ELR (cell line): ENCODE results near the gene GLT1D1.

ENCODE experiments used
- DNase-seq: peaks from one replicate; pipeline ENCODE4 v3.0.0-alpha.2; 2015; ENCODE audit warnings: low read depth

Gene GLT1D1

GRCh38 chr12:129005829-129006228 is 152.6 kb downstream of the GLT1D1 start:
- no peak for DNase-seq

- DNase-seq: no peak
Measured at GRCh38 chr12:129009833-129010622, 156.8 kb downstream of the GLT1D1 start.

- DNase-seq: no peak
Measured at GRCh38 chr12:129016159-129016558, 162.9 kb downstream of the GLT1D1 start.

- DNase-seq: no peak
Measured at GRCh38 chr12:129025055-129025454, 171.8 kb downstream of the GLT1D1 start.

GRCh38 chr12:129028844-129029243 is 175.6 kb downstream of the GLT1D1 start:
- DNase-seq: no peak
